Measurements from ENCODE around the gene UBE2K.
"Not testable (repeated sequence)": the region's sequence is repeated elsewhere in the genome, so short reads cannot be mapped to it uniquely, and the experiment has no call there.

The UBE2K gene

DNA sequence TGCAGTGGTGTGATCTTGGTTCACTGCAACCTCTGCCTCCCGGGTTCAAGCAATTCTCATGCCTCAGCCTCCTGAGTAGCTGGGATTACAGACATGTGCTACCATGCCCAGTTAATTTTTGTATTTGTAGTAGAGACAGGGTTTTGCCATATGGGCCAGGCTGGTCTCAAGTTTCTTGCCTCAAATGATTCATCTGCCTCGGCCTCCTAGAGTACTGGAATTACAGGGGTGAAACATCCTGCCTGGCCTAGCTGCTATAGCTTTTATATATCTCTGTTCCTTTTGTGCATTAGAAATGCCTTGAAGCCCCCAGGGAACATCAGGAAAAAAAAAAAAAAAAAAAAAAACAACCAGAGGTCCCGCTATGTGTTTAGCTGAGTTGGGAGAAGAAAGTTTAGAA is 34.8 kb downstream of the UBE2K start:
- DNase-seq: no peak

DNA sequence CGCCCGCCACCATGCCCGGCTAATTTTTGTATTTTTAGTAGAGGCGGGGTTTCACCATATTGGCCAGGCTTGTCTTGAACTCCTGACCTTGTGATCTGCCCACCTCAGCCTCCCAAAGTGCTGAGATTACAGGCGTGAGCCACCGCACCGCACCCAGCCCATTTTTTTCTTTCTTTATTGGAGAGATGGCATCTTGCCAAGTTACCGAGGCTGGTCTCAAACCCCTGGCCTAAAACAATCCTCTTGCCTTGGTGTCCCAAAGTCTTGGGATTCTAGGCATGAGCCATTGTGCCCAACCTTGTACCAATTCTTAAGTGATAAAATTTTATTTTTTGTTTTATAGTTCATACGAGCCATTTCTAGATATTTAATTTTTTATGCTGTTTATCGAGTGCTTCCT is 41.7 kb downstream of the UBE2K start:
- DNase-seq: not testable (repeated sequence)

DNA sequence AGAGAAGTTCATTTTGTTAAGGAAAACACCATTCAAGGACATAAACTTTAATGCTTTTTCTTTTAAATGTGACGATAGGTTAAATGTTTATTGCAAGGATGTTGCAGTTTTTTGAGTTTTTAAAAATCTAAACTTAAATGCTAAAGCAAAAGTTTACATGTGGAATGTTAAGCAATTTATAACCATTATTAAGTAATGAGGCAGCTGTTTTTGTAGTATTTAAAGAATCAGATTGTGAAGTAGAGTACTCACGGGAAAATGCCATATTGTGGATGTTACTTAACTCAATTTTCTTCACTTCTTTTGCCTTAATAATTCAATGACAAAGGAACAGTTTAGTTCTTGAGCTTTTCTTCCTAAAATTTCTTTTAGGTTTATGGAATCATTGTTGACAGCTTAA is 43.5 kb downstream of the UBE2K start:
- DNase-seq: no peak

DNA sequence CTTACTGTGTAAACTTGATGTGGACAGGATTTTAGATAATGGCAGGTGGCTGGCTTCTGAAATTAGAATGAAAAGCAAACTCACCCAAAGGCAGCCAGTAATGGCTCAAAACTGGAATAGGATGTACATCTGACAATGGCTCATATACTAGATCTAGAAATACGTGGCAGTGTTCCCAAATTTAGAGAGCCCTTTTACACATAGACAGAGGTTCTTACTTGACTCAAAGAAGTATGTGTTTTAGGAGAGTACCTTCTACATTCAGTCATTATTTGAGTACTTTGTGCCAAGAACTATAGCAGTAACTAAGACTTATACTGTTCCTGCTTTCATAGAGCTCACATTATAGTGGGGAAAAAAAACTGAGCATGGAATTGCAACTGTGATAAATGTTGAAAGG is 48.0 kb downstream of the UBE2K start:
- no peak for DNase-seq

DNA sequence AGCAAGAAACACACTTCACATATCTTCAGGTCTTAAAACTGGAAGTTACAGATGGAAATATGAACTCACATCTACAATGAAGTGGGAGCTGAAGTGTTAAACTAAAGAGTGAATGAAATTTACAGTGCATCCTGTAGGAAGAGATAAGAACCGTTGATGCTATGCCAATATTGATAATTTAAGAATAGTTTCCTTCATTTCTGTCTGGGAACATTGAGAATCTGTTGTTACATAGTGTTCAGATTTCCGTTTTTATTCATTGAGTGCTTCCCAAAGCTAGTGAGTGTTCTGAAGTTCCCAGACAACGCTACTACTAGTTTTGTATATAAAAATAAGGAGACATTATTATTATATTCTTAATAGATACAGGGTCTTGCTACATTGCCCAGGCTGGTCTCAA is 52.3 kb downstream of the UBE2K start:
- no peak for DNase-seq

DNA sequence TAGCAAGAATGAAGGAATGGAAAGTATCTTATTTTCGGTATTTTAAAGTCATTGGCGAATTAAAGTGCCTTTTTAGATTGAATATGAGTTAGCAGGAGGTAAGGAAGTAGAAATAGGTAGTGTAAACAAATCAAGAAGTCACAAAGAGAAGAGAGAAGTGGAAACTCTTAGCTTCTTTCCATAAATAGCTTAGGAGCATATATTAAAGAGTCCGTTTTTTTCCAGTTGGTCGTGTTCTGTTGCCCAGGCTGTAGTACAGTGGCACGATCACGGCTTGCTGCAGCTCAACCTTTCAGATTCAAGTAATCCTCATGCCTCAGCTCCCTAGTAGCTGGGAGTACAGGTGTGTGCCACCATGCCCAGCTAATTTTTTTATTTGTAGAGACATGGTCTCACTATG is 56.4 kb downstream of the UBE2K start:
- no peak for DNase-seq

DNA sequence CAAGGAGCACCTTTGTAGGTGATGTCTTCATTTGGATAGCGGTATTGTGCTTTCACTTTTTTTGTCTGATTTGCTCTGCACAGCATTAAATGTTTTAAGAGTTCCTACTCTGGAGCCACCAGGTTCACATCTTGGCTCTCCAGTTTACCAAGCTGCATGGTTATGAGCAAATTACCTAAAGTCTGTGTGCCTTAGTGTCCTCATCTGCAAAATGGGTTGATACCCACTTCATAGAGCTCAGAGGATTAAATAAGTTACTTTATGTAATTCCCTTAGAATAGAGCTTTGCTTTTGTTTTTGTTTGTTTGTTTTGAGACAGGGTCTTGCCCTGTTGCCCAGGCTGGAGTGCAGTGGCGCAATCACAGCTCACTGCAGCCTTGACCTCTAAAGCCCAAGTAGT is 58.2 kb downstream of the UBE2K start:
- no peak for DNase-seq

DNA sequence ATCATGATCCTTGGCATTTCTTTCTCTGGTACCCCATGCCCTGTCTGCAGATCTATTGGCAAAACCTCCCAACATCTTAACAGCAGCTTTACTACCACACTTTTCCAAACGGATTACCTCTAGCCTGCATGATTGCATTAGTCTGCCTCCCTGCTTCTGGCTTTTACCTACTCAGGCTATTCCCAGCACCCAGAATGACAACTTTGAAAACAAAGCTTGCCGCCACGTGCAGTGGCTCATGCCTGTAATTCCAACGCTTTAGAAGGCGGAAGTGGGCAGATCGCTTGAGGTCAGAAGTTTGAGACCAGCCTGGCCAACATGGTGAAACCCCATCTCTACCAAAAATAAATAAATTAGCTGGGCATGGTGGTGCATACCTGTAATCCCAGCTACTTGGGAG is 60.2 kb downstream of the UBE2K start:
- no peak for DNase-seq

DNA sequence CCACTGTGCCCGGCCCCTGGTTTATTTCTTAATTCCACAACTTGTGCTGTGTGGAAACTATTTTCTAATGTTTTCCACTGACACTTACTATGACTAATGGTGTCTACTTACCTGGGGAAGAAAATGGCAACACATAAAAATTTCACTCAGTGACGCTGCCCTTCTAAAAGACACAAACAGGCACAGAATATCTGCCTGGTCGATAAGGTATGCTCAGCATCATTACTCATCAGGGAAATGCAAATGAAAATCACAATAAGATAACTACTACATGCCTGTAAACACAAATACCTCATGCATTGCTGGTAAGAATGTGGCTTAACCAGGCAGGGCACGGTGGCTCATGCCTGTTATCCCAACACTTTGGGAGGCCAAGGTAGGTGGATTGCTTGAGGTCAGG is 61.6 kb downstream of the UBE2K start:
- DNase-seq: no peak

DNA sequence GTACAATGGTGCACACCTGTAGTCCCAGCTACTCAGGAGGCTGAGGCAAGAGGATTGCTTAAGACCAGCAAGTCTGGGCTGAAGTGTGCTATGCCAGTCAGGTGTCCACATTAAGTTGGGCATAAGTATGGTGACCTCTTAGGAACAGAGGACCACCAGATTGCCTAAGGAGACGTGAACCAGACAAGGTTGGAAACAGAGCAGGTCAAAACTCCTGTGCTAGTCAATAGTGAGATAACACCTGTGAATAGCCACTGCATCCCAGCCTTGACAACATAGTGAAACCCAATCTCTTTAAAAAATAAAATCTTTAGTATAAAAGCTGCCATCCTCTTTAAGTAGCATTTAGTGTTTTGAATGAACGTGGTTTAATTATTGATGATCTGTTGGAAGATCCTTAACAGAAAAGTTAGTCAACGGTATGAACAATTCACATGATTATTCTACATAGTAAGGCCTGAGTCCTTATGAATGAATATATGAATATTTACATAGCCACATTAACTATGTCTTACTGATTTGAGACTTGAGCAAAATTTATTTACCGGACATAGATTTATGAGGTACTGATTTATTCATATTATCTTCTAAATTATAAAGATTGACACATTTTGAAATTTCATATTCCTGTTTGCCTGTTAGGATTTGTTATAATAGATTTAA is 63.2 kb downstream of the UBE2K start:
- DNase-seq: no peak

DNA sequence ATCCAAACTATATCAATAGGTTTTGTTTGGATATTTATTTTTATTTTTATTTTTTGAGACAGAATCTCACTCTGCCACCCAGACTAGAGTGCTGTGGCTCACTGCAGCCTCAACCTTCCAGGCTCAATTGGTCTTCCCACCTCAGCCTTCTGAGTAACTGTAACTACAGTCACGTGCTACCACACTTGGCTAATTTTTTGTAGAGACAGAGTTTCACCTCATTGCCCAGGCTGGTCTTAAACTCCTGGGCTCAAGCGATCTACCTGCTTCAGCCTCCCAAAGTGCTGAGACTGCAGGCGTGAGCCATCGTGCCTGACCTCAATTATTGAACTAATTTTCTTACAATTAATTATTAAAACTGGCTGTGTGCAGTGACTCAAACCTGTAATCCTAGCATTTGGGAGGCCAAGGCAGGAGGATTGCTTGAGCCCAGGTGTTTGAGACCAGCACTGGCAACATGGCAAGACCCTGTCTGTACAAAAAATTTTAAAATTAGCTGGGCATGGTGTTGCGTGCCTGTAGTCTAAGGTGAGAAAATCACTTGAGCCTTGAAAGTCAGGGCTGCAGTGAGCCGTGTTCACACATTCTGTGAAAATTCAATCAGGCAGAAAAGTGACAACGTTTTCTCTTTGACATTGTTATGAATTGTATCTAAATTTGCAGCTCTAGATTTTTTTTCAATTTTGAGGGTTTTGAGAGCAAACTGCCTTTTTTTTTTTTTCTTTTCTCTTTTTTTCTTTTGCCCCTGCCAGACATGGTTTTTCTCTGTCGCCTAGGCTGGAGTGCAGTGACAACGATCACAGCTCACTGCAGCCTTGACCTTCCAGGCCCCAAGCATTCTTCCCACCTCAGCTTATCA is 66.0 kb downstream of the UBE2K start:
- DNase-seq: no peak

DNA sequence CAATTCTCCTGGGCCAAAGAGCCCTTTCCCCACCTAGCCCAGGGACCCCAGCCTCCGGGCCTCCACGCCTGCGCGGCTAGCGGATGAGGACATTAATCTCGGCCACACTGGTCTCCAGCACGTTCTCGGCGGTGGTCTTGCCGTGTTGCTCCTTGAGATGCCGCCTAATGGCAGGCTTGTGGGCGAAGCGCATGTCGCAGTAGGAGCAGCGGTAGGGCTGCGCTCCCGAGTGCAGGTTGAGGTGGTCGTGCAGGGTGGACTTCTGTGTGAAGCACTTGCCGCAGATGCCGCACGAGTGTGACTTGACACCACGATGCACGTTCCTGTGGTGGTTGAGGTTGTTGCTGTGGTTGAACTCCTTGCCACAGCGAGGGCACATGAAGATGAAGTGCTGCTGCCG is 72.1 kb downstream of the UBE2K start:
- no peak for DNase-seq

DNA sequence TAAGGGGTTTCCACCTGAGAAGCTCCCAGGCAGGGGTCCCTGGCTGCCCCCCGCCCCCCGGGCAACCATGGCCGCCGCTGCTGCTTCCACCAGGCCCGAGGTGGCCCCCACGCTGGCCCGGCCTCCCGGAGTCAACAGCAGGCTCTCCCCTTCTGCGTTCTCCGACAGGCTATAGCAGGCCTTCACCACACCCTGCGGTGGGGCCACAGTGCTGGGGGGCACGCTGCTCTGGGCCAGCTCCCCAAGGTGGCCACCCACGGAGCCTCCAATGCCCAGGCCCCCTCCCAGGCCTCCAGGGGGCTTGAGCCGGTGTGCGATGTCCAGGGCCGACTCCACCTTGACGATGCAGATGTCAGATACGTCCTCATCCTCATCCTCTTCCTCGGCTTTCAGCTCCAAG is 72.5 kb downstream of the UBE2K start:
- no peak for DNase-seq

DNA sequence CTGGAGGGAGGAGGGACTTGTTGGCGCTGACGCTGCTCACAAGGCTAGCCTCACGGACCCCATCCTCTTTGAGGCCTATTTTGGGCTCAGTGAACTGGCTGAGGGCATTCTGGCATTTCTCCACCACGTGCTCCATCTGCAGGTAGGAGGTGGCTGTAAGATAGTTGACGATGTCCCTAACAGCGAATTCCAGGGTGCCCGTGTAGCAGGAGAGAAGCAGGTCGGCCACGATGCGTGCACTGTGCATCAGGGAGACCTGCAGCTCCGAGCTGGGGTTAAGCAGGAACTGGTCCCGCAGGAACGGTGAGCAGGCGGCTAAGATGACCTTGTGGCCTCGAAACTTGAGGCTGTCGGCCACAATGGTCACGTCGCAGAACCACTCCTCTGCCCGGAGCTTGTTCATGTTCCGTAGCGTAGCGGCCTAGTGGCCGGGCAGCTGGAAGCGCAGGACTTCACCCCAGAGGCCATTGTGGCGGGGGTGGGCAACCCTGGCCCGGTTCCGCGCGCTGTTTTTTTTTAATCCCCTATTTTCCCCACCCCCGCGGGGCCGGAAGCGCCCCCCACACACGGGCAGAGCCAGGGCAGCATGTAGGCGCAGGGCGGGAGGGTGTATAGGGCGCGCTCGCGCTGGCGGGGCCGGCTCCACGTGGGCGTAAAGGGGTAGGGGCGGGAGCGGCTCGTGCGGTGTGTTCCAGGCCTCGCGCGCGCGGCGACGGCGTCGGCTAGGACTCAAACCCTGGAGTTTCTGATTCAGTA is 73.2 kb downstream of the UBE2K start:
- no peak for DNase-seq

DNA sequence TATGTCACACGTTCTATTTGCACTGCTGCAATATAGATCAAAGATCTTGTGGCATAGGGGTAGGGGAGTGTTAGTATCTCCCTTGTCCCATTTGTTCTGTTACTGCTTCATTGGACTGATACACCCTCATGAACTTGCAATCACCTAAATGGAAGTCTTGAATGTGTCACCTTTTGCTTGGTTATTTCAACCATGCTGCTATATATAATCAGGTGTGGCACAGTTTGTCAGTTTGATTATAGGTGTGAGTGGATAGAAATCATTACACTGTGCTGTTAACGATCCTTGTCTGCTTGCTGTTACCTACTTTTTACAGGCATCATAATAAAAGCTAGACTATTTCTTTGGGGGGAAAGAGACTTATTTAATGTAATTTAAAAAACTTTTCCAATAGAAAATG is 84.1 kb downstream of the UBE2K start:
- DNase-seq: not testable (repeated sequence)

DNA sequence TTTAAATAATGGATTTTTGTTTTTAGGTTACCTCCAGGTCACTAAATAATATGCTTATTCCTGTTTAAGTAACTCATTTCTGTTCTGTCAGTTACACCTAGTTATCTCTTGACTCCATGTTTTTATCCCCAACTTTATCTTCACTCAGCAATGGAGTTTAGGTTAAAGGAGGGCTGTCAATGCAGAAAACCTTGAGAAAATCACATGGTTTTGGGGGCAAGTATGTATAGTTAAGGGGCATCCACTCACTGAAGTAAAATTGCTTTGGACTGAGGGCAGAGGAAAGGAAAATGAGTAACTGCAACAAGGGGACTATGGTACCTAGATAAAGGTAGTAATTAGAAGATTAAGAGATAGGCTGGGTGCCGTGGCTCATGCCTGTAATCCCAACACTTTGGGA is 87.1 kb downstream of the UBE2K start:
- no peak for DNase-seq

DNA sequence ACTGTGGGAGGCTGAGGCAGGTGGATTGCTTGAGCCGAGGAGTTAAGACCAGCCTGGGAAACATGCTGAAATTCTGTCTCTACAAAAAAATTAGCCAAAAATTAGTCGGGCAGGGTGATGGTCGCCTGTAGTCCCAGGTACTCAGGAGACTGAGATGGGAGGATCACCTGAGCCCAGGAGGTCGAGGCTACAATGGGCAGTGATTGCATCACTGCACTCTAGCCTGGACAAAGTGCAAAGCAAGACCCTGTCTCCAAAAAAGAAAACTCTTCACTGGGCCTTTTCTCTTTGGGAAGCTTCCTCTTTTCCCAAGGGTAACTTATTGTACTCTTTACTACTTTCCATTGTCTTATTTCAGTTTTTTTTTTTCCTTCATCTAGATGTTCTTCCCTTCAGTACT is 88.9 kb downstream of the UBE2K start:
- DNase-seq: no peak

DNA sequence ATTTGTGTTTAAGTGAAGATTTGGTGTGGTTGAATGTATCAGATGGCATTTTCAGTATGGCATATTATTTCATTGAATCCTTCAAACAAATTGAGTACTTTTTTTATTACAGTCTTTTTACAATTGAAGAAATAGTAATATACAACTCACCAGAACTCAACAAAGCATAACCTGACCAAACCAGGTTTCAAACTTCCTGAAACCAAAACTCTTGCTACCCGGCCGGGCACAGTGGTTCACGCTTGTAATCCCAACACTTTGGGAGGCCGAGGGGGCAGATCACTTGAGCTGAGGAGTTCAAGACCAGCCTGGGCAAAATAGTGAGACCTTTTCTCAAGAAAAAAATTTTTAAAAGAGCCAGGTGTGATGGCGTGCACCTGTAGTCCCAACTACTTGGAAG is 94.2 kb downstream of the UBE2K start:
- no peak for DNase-seq

DNA sequence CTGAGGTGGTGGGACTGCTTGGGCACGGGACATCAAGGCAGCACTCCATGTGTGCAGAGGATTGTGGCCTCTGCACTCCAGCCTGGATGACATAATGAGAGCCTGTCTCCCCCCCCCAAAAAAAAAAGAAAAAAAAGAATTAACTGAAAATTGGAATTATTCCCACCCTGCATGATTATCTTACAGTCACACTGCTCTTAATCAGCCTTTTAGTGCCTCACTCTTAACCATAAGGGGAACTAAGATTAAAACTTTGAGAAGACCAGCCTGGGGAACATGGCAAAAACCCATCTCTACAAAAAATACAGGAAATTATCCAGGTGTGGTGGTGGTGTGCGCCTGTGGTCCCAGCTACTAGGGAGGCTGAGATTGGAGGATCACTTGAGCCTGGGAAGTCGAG is 94.6 kb downstream of the UBE2K start:
- no peak for DNase-seq

DNA sequence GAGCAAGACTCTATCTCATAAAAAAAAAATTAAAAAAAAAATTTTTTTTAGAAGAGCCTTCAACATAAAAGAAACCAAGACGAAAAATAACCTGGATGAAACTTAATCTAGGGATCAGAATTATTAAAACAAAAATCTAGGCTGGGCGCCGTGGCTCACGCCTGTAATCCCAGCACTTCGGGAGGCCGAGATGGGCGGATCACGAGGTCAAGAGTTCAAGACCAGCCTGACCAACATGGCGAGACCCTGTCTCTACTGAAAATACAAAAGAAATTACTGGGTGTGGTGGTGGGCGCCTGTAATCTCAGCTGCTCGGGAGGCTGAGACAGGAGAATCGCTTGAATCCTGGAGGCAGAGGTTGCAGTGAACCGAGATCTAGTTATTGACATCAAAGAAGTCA is 95.0 kb downstream of the UBE2K start:
- DNase-seq: not testable (repeated sequence)

DNA sequence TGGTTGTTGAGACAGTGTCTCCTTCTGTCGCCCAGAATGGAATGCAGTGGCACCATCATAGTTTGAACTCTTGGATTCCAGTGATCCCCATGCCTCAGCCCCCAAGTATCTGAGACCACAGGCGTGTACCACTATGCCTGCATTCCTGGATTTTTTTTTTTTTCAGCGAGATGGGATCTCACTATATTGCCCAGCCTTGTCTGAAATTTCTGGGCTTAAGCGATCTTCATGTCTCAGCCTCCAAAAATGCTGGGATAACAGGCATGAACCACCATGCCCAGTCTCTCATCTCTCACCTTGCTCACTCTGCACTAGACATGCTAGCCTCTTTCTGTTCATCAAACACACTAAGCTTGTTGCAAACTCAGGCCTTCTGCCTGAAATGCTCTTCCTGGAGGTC is 104.1 kb downstream of the UBE2K start:
- DNase-seq: no peak

DNA sequence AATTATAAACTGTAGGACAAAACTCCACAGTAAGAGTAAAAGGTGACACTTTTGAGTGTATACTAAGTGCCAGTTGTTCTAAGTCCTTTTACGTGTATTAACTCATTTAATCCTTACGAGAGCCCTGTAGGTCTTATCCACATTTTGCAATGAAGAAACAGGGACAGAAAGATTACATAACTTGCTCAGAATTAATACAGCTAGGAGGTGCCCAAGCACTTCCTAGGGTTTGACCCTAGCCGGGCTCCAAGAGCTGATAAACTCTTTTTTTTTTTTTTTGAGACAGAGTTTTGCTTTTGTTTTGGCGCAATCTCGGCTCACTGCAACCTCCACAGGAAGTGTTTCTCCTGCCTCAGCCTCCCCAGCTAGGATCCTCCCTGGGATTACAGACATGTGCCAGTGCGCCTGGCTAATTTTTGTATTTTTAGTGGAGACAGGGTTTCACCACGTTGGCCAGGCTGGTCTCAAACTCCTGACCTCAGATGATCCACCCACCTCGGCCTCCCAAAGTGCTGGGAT is 110.4 kb downstream of the UBE2K start:
- DNase-seq: no peak

DNA sequence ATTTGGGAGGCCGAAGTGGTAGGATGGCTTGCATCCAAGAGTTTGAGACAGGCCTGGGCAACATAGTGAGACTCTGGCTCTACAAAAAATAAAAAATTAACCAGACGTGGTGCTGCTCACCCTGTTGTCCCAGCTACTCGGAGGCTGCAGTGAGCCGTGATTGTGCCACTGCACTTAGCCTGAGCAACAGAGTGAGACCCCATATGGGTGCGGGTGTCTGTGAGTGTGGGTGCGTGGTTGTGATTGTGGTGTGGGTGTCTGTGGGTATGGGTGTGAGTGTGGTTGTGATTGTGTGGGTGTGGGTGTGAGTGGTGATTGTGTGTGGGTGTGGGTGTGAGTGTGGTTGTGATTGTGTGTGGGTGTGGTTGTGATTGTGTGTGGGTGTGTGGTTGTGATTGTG is 114.6 kb downstream of the UBE2K start:
- DNase-seq: peak in 1 of 2 donors; percentile 18

DNA sequence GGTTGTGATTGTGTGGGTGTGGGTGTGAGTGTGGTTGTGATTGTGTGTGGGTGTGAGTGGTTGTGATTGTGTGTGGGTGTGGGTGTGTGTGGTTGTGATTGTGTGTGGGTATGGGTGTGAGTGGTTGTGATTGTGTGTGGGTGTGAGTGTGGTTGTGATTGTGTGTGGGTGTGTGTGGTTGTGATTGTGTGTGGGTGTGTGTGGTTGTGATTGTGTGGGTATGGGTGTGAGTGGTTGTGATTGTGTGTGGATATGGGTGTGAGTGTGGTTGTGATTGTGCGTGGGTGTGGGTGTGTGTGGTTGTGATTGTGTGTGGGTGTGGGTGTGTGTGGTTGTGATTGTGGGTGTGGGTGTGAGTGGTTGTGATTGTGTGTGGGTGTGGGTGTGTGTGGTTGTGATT is 115.1 kb downstream of the UBE2K start:
- not testable (repeated sequence) for DNase-seq
